Liver (tissue), 3 donors: ENCODE results near the gene SV2B.

ENCODE experiments used
- ATF3 ChIP-seq: IDR thresholded peaks from 2 replicates; pipeline ENCODE4 v1.6.1; 2016; ENCODE audit warnings: antibody characterized with exemption
- CTCF ChIP-seq: fragments of 150-350 bp; IDR thresholded peaks from 2 replicates; pipeline ENCODE4 v1.5.1; 2017; ENCODE audit warnings: improper control_type of control experiment, low read depth, low read length; ENCODE audit not compliant: missing input control
- EGR1 ChIP-seq, 2 donors: IDR thresholded peaks; 2 replicates each; pipeline ENCODE4 v1.6.1; 2016 to 2018; ENCODE audit warnings: antibody characterized with exemption in 2 of 2, low read depth in 2 of 2
- FOXA1 ChIP-seq: IDR thresholded peaks from 2 replicates; pipeline ENCODE4 v1.6.1; 2016; ENCODE audit warnings: antibody characterized with exemption
- HNF4A ChIP-seq, 2 donors: conservative IDR thresholded peaks; 2 replicates each; pipeline ENCODE4 v1.6.1; 2016; ENCODE audit warnings: antibody characterized with exemption in 2 of 2, mild to moderate bottlenecking in 2 of 2
- JUND ChIP-seq, 2 donors: IDR thresholded peaks; 2 replicates each; pipeline ENCODE4 v1.6.1; 2016; ENCODE audit warnings: antibody characterized with exemption in 2 of 2
- RAD21 ChIP-seq, 2 donors: IDR thresholded peaks; 2 replicates each; pipeline ENCODE4 v1.6.1; 2016; ENCODE audit warnings: antibody characterized with exemption in 2 of 2, mild to moderate bottlenecking in 2 of 2
- REST ChIP-seq: IDR thresholded peaks from 2 replicates; pipeline ENCODE4 v1.6.1; 2016; ENCODE audit warnings: antibody characterized with exemption, mild to moderate bottlenecking
- RXRA ChIP-seq, 2 donors: IDR thresholded peaks; 2 replicates each; pipeline ENCODE4 v1.6.1; 2017 to 2018; ENCODE audit warnings: antibody characterized with exemption in 2 of 2, mild to moderate bottlenecking in 1 of 2
- SP1 ChIP-seq: IDR thresholded peaks from 2 replicates; pipeline ENCODE4 v1.6.1; 2018; ENCODE audit warnings: antibody characterized with exemption, mild to moderate bottlenecking
- TAF1 ChIP-seq: conservative IDR thresholded peaks from 2 replicates; pipeline ENCODE4 v1.6.1; 2016; ENCODE audit warnings: antibody characterized with exemption, mild to moderate bottlenecking
- YY1 ChIP-seq: IDR thresholded peaks from 2 replicates; pipeline ENCODE4 v1.6.1; 2016; ENCODE audit warnings: antibody characterized with exemption, mild to moderate bottlenecking
- donor health status: healthy.
- donor health status: healthy.

- TF ChIP-seq CTCF = no peak
- TF ChIP-seq ATF3 = no peak
- no peak for TF ChIP-seq HNF4A (conservative IDR thresholded peaks at IDR 0.05)
- no peak for TF ChIP-seq REST
- no peak for TF ChIP-seq SP1
- TF ChIP-seq EGR1 (IDR thresholded peaks at IDR 0.05; ENCODE audit: low read depth in 2 of 2) = no peak
- TF ChIP-seq RAD21 (IDR thresholded peaks at IDR 0.05) = no peak
- TF ChIP-seq JUND (IDR thresholded peaks at IDR 0.05) = no peak
- no peak for TF ChIP-seq RXRA (IDR thresholded peaks at IDR 0.05)
- no peak for TF ChIP-seq FOXA1
- TF ChIP-seq TAF1 = no peak
- TF ChIP-seq YY1 = no peak
Observed at GRCh38 chr15:91127236-91127955, 27.3 kb downstream of the SV2B start.
